ENCODE data around the gene DYRK2.

- TF ChIP-seq CTCF (IDR thresholded peaks at IDR 0.05; ENCODE audit: low read length) (no peak), EZH2phosphoT487 (IDR thresholded peaks at IDR 0.05; ENCODE audit: low read length) (no peak), EZH2 (optimal IDR thresholded peaks at IDR 0.05; ENCODE audit: low read depth, low read length) (no peak)
Observed at GRCh38 chr12:67714648-67715047, 66.1 kb downstream of the DYRK2 start.
